ENCODE data around the gene SFXN4. TPM values are rescaled to one million over a fixed set of nuclear protein-coding genes. Genes with fewer than 3 reads are reported as not detected.
A peak's percentile ranks its signal among the peaks of the same experiment; 100 is the strongest.

The SFXN4 gene
- total and polyA plus RNA-seq, 2 of the 13 experiments (the other 11 are each of a cell fraction or from before 2014, with no cell fraction given), result 47.7 to 64.9 TPM

DNA sequence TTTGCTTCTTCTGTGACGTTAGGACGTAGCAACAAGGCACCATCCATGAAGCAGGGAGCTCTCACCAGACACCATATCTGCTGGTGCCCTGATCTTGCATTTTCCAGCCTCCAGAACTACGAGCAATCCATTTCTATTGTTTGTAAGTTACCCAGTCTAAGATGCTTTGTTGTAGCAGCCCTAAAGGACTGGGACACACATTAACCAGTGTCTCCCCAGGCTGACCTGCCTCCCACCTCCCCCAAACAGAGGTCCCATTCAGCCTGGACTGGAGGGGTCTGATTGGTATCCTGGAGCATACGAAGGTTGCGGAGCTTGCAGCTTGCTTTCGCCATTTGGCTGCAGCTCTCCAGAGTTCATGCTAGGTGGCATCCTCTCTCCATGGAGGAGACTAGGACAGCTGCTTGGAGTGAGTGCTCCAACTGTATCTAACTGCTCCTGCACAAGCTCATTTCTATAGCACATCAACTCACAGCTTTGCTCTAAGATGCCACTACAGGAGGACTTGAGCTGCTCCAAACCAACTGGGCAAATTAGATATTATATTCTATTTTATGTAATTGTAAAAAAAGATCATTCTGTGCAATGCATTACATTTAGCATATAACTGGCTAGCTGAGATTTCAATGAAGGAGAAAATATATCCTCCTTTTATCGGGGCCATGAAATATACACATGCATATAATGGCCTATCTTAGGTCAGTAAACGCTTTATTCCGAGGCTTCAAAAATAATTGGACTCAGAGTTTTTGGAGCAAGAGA lies 33.9 kb upstream of the SFXN4 start (continued):
- TF ChIP-seq ZBTB4 (CRISPR knock-in tag; IDR thresholded peaks at IDR 0.05; ENCODE audit: borderline replicate concordance) (no peak), ARID5B (CRISPR knock-in tag; IDR thresholded peaks at IDR 0.05) (0 out of 2 replicates have a peak, but pooled peaks have one; percentile 11), YEATS4 (CRISPR knock-in tag; IDR thresholded peaks at IDR 0.05; ENCODE audit: borderline replicate concordance) (no peak), ZNF335 (CRISPR knock-in tag; IDR thresholded peaks at IDR 0.05) (no peak), SOX6 (IDR thresholded peaks at IDR 0.05) (no peak), SOX6 (CRISPR knock-in tag; IDR thresholded peaks at IDR 0.05) (peak; percentile 35; the same call in 1 of the 2 replicates), BCL3 (CRISPR knock-in tag; IDR thresholded peaks at IDR 0.05) (no peak), MLLT10 (CRISPR knock-in tag; IDR thresholded peaks at IDR 0.05) (no peak), XRCC5 (optimal IDR thresholded peaks at IDR 0.05; ENCODE audit: low read length) (peak; percentile 69), GABPB1 (CRISPR knock-in tag; IDR thresholded peaks at IDR 0.05) (no peak), DNMT3B (CRISPR knock-in tag; conservative IDR thresholded peaks at IDR 0.05) (no peak), ATF6 (CRISPR knock-in tag; conservative IDR thresholded peaks at IDR 0.05) (no peak), SATB2 (CRISPR knock-in tag; IDR thresholded peaks at IDR 0.05) (no peak), ZNF558 (CRISPR knock-in tag; IDR thresholded peaks at IDR 0.05; ENCODE audit: borderline replicate concordance) (no peak)
- TF ChIP-seq, protein P1, sequence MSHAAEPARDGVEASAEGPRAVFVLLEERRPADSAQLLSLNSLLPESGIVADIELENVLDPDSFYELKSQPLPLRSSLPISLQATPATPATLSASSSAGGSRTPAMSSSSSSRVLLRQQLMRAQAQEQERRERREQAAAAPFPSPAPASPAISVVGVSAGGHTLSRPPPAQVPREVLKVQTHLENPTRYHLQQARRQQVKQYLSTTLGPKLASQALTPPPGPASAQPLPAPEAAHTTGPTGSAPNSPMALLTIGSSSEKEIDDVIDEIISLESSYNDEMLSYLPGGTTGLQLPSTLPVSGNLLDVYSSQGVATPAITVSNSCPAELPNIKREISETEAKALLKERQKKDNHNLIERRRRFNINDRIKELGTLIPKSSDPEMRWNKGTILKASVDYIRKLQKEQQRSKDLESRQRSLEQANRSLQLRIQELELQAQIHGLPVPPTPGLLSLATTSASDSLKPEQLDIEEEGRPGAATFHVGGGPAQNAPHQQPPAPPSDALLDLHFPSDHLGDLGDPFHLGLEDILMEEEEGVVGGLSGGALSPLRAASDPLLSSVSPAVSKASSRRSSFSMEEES (CRISPR knock-in tag; IDR thresholded peaks at IDR 0.05), result no peak
- TF ChIP-seq, protein P2, sequence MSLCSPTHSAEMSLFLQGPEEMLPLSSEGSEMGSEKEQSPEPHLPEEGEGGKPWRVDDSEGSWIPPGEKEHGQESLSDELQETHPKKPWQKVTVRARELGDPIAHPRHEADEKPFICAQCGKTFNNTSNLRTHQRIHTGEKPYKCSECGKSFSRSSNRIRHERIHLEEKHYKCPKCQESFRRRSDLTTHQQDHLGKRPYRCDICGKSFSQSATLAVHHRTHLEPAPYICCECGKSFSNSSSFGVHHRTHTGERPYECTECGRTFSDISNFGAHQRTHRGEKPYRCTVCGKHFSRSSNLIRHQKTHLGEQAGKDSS (CRISPR knock-in tag; IDR thresholded peaks at IDR 0.05; ENCODE audit: borderline replicate concordance, low read depth), result 0 out of 2 replicates have a peak, but pooled peaks have one; percentile 58
